H1 (cell line): ENCODE data around the gene PTPRJ.

Experiments
- POLR2A ChIP-seq, 2 experiments: IDR thresholded peaks; 1 replicate in 1 of 2; 2 replicates in 1 of 2; pipeline ENCODE4 v1.6.1; 2011; ENCODE audit warnings: low read depth in 2 of 2, low read length in 2 of 2, mild to moderate bottlenecking in 2 of 2; ENCODE audit errors: control extremely low read depth in 1 of 2
- POLR2AphosphoS5 ChIP-seq: IDR thresholded peaks from 2 replicates; pipeline ENCODE4 v1.6.1; 2011; ENCODE audit warnings: low read depth, low read length
- RBBP5 ChIP-seq: IDR thresholded peaks from 2 replicates; pipeline ENCODE4 v1.7.1; 2012; ENCODE audit warnings: low read depth, mild to moderate bottlenecking, inconsistent platforms, low read length, moderate library complexity, borderline replicate concordance
- TAF1 ChIP-seq: IDR thresholded peaks from 2 replicates; pipeline ENCODE4 v1.6.1; 2011; ENCODE audit warnings: mild to moderate bottlenecking, low read depth, low read length
- TAF7 ChIP-seq: optimal IDR thresholded peaks from 2 replicates; pipeline ENCODE3; 2011; ENCODE audit warnings: low read depth, mild to moderate bottlenecking, inconsistent platforms, low read length, moderate library complexity, borderline replicate concordance
- TF ChIP-seq, protein P1 (sequence below), 3 experiments: IDR thresholded peaks; 1 replicate in 2 of 3; 2 replicates in 1 of 3; pipeline versions ENCODE4 v1.5.1 to v1.6.1; 2011; ENCODE audit warnings: low read length in 3 of 3, mild to moderate bottlenecking in 3 of 3, inconsistent platforms in 2 of 3, low read depth in 1 of 3, moderate library complexity in 1 of 3; ENCODE audit not compliant: insufficient read depth in 1 of 3; ENCODE audit errors: control extremely low read depth in 1 of 3

DNA sequence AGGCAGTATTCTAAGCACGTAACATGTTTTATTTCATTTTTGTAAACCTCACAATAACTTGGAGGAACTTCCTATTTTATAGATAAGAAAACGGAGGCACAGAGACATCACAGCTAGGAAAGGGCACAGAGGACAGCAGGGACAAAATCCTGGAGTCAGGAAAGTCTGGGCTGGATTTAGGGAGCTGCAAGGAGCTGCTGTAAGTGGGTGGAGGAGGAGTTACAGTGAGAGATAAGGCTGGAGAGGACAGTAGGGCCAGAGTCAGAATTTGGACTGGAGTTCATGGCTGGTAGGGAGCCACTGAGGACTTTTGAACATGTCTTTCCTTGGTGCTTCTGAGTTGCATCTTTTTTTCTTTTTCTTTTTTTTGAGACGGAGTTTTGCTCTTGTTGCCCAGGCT is 32.2 kb upstream of the PTPRJ start:
- TF ChIP-seq POLR2A (IDR thresholded peaks at IDR 0.05; ENCODE audit: control extremely low read depth in 1 of 2, low read depth in 2 of 2, low read length in 2 of 2), result no peak
- no peak for TF ChIP-seq RBBP5
- TF ChIP-seq, protein P1, sequence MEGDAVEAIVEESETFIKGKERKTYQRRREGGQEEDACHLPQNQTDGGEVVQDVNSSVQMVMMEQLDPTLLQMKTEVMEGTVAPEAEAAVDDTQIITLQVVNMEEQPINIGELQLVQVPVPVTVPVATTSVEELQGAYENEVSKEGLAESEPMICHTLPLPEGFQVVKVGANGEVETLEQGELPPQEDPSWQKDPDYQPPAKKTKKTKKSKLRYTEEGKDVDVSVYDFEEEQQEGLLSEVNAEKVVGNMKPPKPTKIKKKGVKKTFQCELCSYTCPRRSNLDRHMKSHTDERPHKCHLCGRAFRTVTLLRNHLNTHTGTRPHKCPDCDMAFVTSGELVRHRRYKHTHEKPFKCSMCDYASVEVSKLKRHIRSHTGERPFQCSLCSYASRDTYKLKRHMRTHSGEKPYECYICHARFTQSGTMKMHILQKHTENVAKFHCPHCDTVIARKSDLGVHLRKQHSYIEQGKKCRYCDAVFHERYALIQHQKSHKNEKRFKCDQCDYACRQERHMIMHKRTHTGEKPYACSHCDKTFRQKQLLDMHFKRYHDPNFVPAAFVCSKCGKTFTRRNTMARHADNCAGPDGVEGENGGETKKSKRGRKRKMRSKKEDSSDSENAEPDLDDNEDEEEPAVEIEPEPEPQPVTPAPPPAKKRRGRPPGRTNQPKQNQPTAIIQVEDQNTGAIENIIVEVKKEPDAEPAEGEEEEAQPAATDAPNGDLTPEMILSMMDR (IDR thresholded peaks at IDR 0.05; ENCODE audit: control extremely low read depth in 1 of 3, insufficient read depth in 1 of 3, low read depth in 1 of 3, low read length in 3 of 3), result no peak
- TF ChIP-seq TAF7, result no peak
- TF ChIP-seq POLR2AphosphoS5, result no peak
- no peak for TF ChIP-seq TAF1
